ENCODE measurements around the gene PARP9.

Gene PARP9

DNA sequence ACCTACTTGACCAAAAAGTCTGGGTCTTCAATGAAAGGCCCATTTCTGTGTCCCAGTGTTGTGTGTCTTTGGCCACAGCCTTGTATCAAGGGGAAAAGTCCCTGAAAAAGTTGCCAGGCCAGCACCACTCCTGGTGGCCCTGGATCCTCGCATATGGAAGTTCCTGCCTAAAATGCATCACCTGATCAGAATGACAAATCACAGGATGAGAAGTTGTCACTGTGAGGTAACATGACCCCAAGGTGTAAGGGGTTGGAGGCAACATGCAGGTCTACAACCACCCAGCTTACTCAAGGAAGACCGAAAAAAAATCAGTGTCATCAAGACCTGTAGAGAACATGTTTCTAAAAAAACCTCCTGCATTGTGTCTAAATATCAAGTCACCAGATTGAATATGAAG, 39.0 kb upstream of the PARP9 start:
- H3K79me1 ChIP-seq (ENCODE audit: low read length) = no peaks in the 10 kb centered on the region
- no peak for DNase-seq
- no peak overlapping the region for H2AK5ac ChIP-seq (ENCODE audit: low read length)
- H3K4me1 ChIP-seq (ENCODE audit: control insufficient read depth, low read depth, low read length) = no peaks in the 10 kb centered on the region
- no peak overlapping the region for H3K4me2 ChIP-seq (ENCODE audit: low read length)
- no peak overlapping the region for H3K27ac ChIP-seq (ENCODE audit: low read depth, low read length)
- no peak overlapping the region for H4K5ac ChIP-seq (ENCODE audit: low read length)
- no peaks in the 10 kb centered on the region for H3K36me3 ChIP-seq (ENCODE audit: control insufficient read depth, insufficient read depth, low read length)
- no peak overlapping the region for H2BK15ac ChIP-seq (replicated peaks; ENCODE audit: low read depth)
- no peaks in the 10 kb centered on the region for H3K27me3 ChIP-seq (ENCODE audit: insufficient read depth, low read length, poor library complexity)
- no peak overlapping the region for H3K23ac ChIP-seq (ENCODE audit: low read length)
- no peak overlapping the region for H3K4ac ChIP-seq (ENCODE audit: low read depth, low read length)
- H3K9ac ChIP-seq (ENCODE audit: low read length) = no peak overlapping the region
- H3K56ac ChIP-seq (ENCODE audit: low read length) = no peak overlapping the region
- no peaks in the 10 kb centered on the region for H3K79me2 ChIP-seq (ENCODE audit: control insufficient read depth, insufficient read depth, low read length)
- H2BK120ac ChIP-seq (ENCODE audit: low read depth, low read length) = no peak overlapping the region
- WGBS (ENCODE audit: extremely low coverage, insufficient coverage, low lambda C conversion rate) = no CpG with 5 or more reads among the region's 2 CpGs
- H3K18ac ChIP-seq (ENCODE audit: low read length) = no peak overlapping the region
- no peak overlapping the region for H4K8ac ChIP-seq (ENCODE audit: low read depth, low read length)
- H3K4me3 ChIP-seq (ENCODE audit: low read length) = no peak overlapping the region
- H2BK5ac ChIP-seq (ENCODE audit: low read length) = no peak overlapping the region

- H2BK120ac ChIP-seq (ENCODE audit: low read depth, low read length) = no peak overlapping the region
- H3K4ac ChIP-seq (ENCODE audit: low read depth, low read length) = no peak overlapping the region
- H3K4me2 ChIP-seq (ENCODE audit: low read length) = no peak overlapping the region
- no peak overlapping the region for H3K4me3 ChIP-seq (ENCODE audit: low read length)
- H3K36me3 ChIP-seq (ENCODE audit: control insufficient read depth, insufficient read depth, low read length) = no peaks in the 10 kb centered on the region
- no peaks in the 10 kb centered on the region for H3K79me1 ChIP-seq (ENCODE audit: low read length)
- no CpG with 5 or more reads among the region's 5 CpGs for WGBS (ENCODE audit: extremely low coverage, insufficient coverage, low lambda C conversion rate)
- H4K8ac ChIP-seq (ENCODE audit: low read depth, low read length) = no peak overlapping the region
- H2BK5ac ChIP-seq (ENCODE audit: low read length) = no peak overlapping the region
- no peak overlapping the region for H2BK15ac ChIP-seq (replicated peaks; ENCODE audit: low read depth)
- H3K27ac ChIP-seq (ENCODE audit: low read depth, low read length) = no peak overlapping the region
- no peak overlapping the region for H3K23ac ChIP-seq (ENCODE audit: low read length)
- no peaks in the 10 kb centered on the region for H3K4me1 ChIP-seq (ENCODE audit: control insufficient read depth, low read depth, low read length)
- H3K56ac ChIP-seq (ENCODE audit: low read length) = no peak overlapping the region
- H4K5ac ChIP-seq (ENCODE audit: low read length) = no peak overlapping the region
- H3K18ac ChIP-seq (ENCODE audit: low read length) = no peak overlapping the region
- no peaks in the 10 kb centered on the region for H3K79me2 ChIP-seq (ENCODE audit: control insufficient read depth, insufficient read depth, low read length)
- no peak overlapping the region for H3K9ac ChIP-seq (ENCODE audit: low read length)
- no peak overlapping the region for H2AK5ac ChIP-seq (ENCODE audit: low read length)
- H3K27me3 ChIP-seq (ENCODE audit: insufficient read depth, low read length, poor library complexity) = no peaks in the 10 kb centered on the region
- DNase-seq = no peak
Observed at GRCh38 chr3:122602011-122602710, 38.1 kb upstream of the PARP9 start.

DNA sequence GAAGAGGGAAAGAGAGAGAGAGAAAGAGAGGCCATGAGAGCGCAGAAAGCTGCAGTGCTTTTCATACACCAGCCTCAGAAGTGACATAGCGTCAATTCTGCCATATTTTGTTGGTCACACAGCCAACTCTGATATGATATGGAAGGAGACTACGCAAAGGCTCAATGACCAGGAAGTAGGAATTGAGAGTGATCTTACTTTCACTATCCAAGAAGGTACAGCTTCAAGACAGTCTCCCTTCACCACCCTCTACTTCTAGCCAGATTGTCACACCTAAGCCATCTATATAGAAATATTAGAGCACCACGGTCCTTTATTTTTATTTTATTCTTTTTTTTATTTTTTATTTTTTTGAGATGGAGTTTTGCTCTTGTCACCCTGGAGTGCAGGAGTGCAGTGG, 34.5 kb upstream of the PARP9 start:
- no peak for DNase-seq
- no peaks in the 10 kb centered on the region for H3K27me3 ChIP-seq (ENCODE audit: insufficient read depth, low read length, poor library complexity)
- H2AK5ac ChIP-seq (ENCODE audit: low read length) = no peak overlapping the region
- no peak overlapping the region for H3K4ac ChIP-seq (ENCODE audit: low read depth, low read length)
- no peaks in the 10 kb centered on the region for H3K79me2 ChIP-seq (ENCODE audit: control insufficient read depth, insufficient read depth, low read length)
- no peaks in the 10 kb centered on the region for H3K79me1 ChIP-seq (ENCODE audit: low read length)
- H2BK120ac ChIP-seq (ENCODE audit: low read depth, low read length) = no peak overlapping the region
- no peak overlapping the region for H3K23ac ChIP-seq (ENCODE audit: low read length)
- no peak overlapping the region for H3K4me3 ChIP-seq (ENCODE audit: low read length)
- no peak overlapping the region for H3K56ac ChIP-seq (ENCODE audit: low read length)
- no CpG with 5 or more reads among the region's 4 CpGs for WGBS (ENCODE audit: extremely low coverage, insufficient coverage, low lambda C conversion rate)
- no peaks in the 10 kb centered on the region for H3K36me3 ChIP-seq (ENCODE audit: control insufficient read depth, insufficient read depth, low read length)
- no peak overlapping the region for H3K27ac ChIP-seq (ENCODE audit: low read depth, low read length)
- H3K4me2 ChIP-seq (ENCODE audit: low read length) = no peak overlapping the region
- no peak overlapping the region for H3K9ac ChIP-seq (ENCODE audit: low read length)
- H3K18ac ChIP-seq (ENCODE audit: low read length) = no peak overlapping the region
- H2BK15ac ChIP-seq (replicated peaks; ENCODE audit: low read depth) = no peak overlapping the region
- H2BK5ac ChIP-seq (ENCODE audit: low read length) = no peak overlapping the region
- no peak overlapping the region for H4K8ac ChIP-seq (ENCODE audit: low read depth, low read length)
- no peak overlapping the region for H4K5ac ChIP-seq (ENCODE audit: low read length)
- no peaks in the 10 kb centered on the region for H3K4me1 ChIP-seq (ENCODE audit: control insufficient read depth, low read depth, low read length)

DNA sequence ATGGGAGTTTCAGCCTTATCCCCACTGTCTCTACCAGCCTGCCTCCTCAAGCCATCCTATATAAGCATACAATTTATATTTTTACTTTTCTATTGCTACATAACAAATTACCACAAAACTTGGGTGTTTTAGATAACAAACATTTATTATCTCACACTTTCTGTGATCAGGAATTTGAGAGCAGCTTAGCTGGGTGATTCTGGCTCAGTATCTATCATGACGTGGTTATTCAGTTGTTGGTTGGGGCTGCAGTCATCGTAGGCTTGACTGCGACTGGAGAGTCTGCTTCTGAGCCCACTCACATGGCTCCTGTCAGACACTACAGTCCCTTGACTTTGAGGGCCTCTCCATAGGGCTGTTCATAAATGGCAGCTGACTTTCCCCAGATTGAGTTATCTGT, 34.1 kb upstream of the PARP9 start:
- no peak overlapping the region for H2BK15ac ChIP-seq (replicated peaks; ENCODE audit: low read depth)
- no peak overlapping the region for H4K5ac ChIP-seq (ENCODE audit: low read length)
- no CpG with 5 or more reads among the region's 3 CpGs for WGBS (ENCODE audit: extremely low coverage, insufficient coverage, low lambda C conversion rate)
- no peak overlapping the region for H2BK5ac ChIP-seq (ENCODE audit: low read length)
- no peak overlapping the region for H3K4me3 ChIP-seq (ENCODE audit: low read length)
- H2BK120ac ChIP-seq (ENCODE audit: low read depth, low read length) = no peak overlapping the region
- H3K56ac ChIP-seq (ENCODE audit: low read length) = no peak overlapping the region
- no peak overlapping the region for H2AK5ac ChIP-seq (ENCODE audit: low read length)
- no peak overlapping the region for H3K4ac ChIP-seq (ENCODE audit: low read depth, low read length)
- no peak overlapping the region for H3K27ac ChIP-seq (ENCODE audit: low read depth, low read length)
- no peak overlapping the region for H4K8ac ChIP-seq (ENCODE audit: low read depth, low read length)
- H3K9ac ChIP-seq (ENCODE audit: low read length) = no peak overlapping the region
- no peak overlapping the region for H3K23ac ChIP-seq (ENCODE audit: low read length)
- no peak overlapping the region for H3K4me2 ChIP-seq (ENCODE audit: low read length)
- no peaks in the 10 kb centered on the region for H3K36me3 ChIP-seq (ENCODE audit: control insufficient read depth, insufficient read depth, low read length)
- H3K79me1 ChIP-seq (ENCODE audit: low read length) = no peaks in the 10 kb centered on the region
- no peaks in the 10 kb centered on the region for H3K79me2 ChIP-seq (ENCODE audit: control insufficient read depth, insufficient read depth, low read length)
- no peak for DNase-seq
- H3K27me3 ChIP-seq (ENCODE audit: insufficient read depth, low read length, poor library complexity) = no peaks in the 10 kb centered on the region
- no peaks in the 10 kb centered on the region for H3K4me1 ChIP-seq (ENCODE audit: control insufficient read depth, low read depth, low read length)
- H3K18ac ChIP-seq (ENCODE audit: low read length) = no peak overlapping the region

- H3K27ac ChIP-seq (ENCODE audit: low read depth, low read length) = no peak overlapping the region
- H3K4me2 ChIP-seq (ENCODE audit: low read length) = no peak overlapping the region
- no peak overlapping the region for H4K8ac ChIP-seq (ENCODE audit: low read depth, low read length)
- H3K79me1 ChIP-seq (ENCODE audit: low read length) = no peaks in the 10 kb centered on the region
- H3K4me3 ChIP-seq (ENCODE audit: low read length) = no peak overlapping the region
- no peaks in the 10 kb centered on the region for H3K36me3 ChIP-seq (ENCODE audit: control insufficient read depth, insufficient read depth, low read length)
- no peak overlapping the region for H2BK15ac ChIP-seq (replicated peaks; ENCODE audit: low read depth)
- no peak overlapping the region for H2BK120ac ChIP-seq (ENCODE audit: low read depth, low read length)
- no peak overlapping the region for H4K5ac ChIP-seq (ENCODE audit: low read length)
- H3K9ac ChIP-seq (ENCODE audit: low read length) = no peak overlapping the region
- H3K56ac ChIP-seq (ENCODE audit: low read length) = no peak overlapping the region
- DNase-seq = no peak
- no peak overlapping the region for H3K23ac ChIP-seq (ENCODE audit: low read length)
- H2AK5ac ChIP-seq (ENCODE audit: low read length) = no peak overlapping the region
- H3K18ac ChIP-seq (ENCODE audit: low read length) = no peak overlapping the region
- no peak overlapping the region for H2BK5ac ChIP-seq (ENCODE audit: low read length)
- H3K4ac ChIP-seq (ENCODE audit: low read depth, low read length) = no peak overlapping the region
- H3K4me1 ChIP-seq (ENCODE audit: control insufficient read depth, low read depth, low read length) = no peaks in the 10 kb centered on the region
- no peaks in the 10 kb centered on the region for H3K79me2 ChIP-seq (ENCODE audit: control insufficient read depth, insufficient read depth, low read length)
- H3K27me3 ChIP-seq (ENCODE audit: insufficient read depth, low read length, poor library complexity) = no peaks in the 10 kb centered on the region
Observed at GRCh38 chr3:122594025-122594424, 29.9 kb upstream of the PARP9 start.

DNA sequence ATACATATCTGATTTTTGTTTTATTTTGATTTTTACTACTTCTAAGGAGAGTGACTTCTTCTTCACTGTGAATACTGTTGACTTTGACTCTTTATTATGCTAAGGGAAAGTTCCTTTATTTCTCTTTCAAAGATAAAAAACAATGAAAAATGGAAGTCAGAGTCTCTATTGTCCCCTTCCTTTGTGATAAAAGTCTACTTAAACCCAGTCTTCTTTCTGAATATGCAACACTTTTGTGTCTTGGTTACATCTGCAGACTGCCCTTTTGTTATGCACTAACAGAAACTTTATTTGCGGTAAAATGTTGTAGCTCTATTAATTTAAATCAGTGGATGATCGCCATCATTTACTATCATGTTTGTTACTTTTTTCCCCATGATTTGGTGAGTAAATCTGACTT, 26.5 kb upstream of the PARP9 start:
- H2BK120ac ChIP-seq (ENCODE audit: low read depth, low read length) = no peak overlapping the region
- H3K79me1 ChIP-seq (ENCODE audit: low read length) = no peaks in the 10 kb centered on the region
- H3K18ac ChIP-seq (ENCODE audit: low read length) = no peak overlapping the region
- DNase-seq = no peak
- H2BK5ac ChIP-seq (ENCODE audit: low read length) = no peak overlapping the region
- H3K56ac ChIP-seq (ENCODE audit: low read length) = no peak overlapping the region
- H3K4me3 ChIP-seq (ENCODE audit: low read length) = no peak overlapping the region
- H3K4me2 ChIP-seq (ENCODE audit: low read length) = no peak overlapping the region
- no peak overlapping the region for H2BK15ac ChIP-seq (replicated peaks; ENCODE audit: low read depth)
- H3K27me3 ChIP-seq (ENCODE audit: insufficient read depth, low read length, poor library complexity) = no peaks in the 10 kb centered on the region
- H3K27ac ChIP-seq (ENCODE audit: low read depth, low read length) = no peak overlapping the region
- H3K4ac ChIP-seq (ENCODE audit: low read depth, low read length) = no peak overlapping the region
- no peak overlapping the region for H2AK5ac ChIP-seq (ENCODE audit: low read length)
- H3K9ac ChIP-seq (ENCODE audit: low read length) = no peak overlapping the region
- no peaks in the 10 kb centered on the region for H3K4me1 ChIP-seq (ENCODE audit: control insufficient read depth, low read depth, low read length)
- no peaks in the 10 kb centered on the region for H3K79me2 ChIP-seq (ENCODE audit: control insufficient read depth, insufficient read depth, low read length)
- no peak overlapping the region for H4K5ac ChIP-seq (ENCODE audit: low read length)
- H3K23ac ChIP-seq (ENCODE audit: low read length) = no peak overlapping the region
- no CpG with 5 or more reads among the region's 2 CpGs for WGBS (ENCODE audit: extremely low coverage, insufficient coverage, low lambda C conversion rate)
- no peak overlapping the region for H4K8ac ChIP-seq (ENCODE audit: low read depth, low read length)
- H3K36me3 ChIP-seq (ENCODE audit: control insufficient read depth, insufficient read depth, low read length) = no peaks in the 10 kb centered on the region

Measured in mesendoderm (in vitro differentiated cells).